ENCODE data around the gene SLC12A5.

- TF ChIP-seq, protein P1, sequence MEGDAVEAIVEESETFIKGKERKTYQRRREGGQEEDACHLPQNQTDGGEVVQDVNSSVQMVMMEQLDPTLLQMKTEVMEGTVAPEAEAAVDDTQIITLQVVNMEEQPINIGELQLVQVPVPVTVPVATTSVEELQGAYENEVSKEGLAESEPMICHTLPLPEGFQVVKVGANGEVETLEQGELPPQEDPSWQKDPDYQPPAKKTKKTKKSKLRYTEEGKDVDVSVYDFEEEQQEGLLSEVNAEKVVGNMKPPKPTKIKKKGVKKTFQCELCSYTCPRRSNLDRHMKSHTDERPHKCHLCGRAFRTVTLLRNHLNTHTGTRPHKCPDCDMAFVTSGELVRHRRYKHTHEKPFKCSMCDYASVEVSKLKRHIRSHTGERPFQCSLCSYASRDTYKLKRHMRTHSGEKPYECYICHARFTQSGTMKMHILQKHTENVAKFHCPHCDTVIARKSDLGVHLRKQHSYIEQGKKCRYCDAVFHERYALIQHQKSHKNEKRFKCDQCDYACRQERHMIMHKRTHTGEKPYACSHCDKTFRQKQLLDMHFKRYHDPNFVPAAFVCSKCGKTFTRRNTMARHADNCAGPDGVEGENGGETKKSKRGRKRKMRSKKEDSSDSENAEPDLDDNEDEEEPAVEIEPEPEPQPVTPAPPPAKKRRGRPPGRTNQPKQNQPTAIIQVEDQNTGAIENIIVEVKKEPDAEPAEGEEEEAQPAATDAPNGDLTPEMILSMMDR (IDR thresholded peaks at IDR 0.05; ENCODE audit: low read length), result no peak
- TF ChIP-seq EZH2 (optimal IDR thresholded peaks at IDR 0.05; ENCODE audit: low read depth, low read length) (no peak), EZH2phosphoT487 (IDR thresholded peaks at IDR 0.05; ENCODE audit: low read length) (no peak)
These were observed 48.8 kb downstream of the SLC12A5 start for GRCh38 chr20:46077642-46078305.
